Stimulated activated CD8-positive, alpha-beta memory T cell treated with anti-CD3 and anti-CD28 coated beads, Interleukin-7, amount 100 ng/mL, for 4 hours (primary cell): ENCODE measurements around the gene ATP5ME.
"Not testable (repeated sequence)": the region's sequence is repeated elsewhere in the genome, so short reads cannot be mapped to it uniquely, and the experiment has no call there.

Experiments used
- DNase-seq, 2 donors: peaks; one replicate each; pipeline ENCODE4 v3.0.0-alpha.2; 2020; ENCODE audit warnings: low read depth in 2 of 2

The ATP5ME gene

DNA sequence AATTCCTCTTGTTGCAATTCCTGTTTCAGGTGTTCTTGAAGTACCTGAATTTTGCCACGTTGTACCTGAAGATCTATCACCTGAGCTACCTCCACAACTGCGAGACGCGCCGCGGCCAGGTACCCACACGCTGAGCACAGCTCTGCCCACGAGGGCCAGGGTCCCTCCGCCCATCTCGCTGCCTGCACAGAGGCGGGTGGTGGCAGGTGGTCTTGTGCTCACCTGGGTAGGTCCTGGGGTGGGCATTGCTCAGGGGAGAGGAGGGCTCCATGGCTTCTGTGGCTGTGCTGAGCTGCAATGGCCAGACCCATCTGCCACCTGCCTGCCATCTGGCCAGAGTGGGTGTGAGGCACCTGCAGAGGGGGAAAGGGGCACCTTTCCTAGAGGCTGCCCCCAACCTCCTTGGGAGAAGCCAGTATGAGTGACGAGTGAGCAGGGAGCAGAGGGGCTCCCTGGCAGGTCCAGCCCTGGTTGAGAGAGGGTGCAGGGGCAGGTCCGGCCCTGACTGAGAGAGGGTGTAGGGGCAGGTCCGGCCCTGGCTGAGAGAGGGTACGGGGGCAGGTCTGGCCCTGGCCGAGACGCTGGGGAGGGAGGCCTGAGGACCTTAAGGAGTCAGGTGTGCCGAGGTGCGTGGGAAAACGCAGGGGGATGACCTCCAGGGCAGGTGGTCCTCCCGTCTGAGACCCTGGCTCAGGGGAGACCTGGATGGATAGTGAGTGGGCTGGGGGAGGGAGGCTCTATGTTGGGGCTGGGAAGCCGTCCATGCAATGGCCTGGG lies 38.0 kb downstream of the ATP5ME start:
- DNase-seq = no peak

DNA sequence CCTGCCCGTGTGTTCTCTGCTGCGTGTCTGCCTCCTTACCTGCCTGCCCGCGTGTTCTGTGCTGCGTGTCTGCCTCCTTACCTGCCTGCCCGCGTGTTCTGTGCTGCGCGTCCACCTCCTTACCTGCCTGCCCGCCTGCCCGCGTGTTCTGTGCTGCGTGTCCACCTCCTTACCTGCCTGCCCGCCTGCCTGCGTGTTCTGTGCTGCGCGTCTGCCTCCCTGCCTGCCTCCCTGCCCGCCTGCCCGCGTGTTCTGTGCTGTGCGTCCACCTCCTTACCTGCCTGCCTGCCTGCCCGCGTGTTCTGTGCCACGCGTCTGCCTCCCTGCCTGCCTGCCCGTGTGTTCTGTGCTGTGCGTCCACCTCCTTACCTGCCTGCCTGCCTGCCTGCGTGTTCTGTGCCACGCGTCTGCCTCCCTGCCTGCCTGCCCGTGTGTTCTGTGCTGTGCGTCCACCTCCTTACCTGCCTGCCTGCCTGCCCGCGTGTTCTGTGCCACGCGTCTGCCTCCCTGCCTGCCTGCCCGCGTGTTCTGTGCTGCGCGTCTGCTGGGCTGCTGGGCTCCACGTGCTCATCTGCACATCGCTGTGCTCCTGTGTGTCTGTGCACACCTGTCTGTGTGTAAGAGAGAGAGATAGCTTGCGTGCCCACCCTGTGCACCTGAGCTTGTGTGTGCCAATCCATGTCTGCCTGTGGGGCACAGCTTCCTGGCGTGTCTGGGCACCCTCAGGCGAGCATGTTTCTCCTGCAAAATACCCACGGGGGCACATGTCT lies 38.8 kb downstream of the ATP5ME start:
- DNase-seq = not testable (repeated sequence)

DNA sequence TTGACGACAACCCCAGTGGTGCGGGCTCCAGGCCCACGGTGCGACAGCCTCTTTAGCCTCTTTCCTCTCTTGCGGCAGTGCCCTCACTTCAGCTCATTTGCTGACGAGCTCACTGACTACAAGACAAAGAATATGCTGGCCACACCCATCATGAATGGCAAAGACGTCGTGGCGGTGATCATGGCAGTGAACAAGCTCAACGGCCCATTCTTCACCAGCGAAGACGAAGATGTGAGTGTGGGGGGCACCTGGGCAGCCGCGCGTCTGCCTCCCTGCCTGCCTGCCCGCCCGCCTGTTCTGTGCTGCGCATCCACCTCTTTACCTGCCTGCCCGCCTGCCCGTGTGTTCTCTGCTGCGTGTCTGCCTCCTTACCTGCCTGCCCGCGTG lies 39.5 kb downstream of the ATP5ME start:
- no peak for DNase-seq

- DNase-seq = no peak
Measured at GRCh38 chr4:633976-634598, 40.0 kb downstream of the ATP5ME start.

DNA sequence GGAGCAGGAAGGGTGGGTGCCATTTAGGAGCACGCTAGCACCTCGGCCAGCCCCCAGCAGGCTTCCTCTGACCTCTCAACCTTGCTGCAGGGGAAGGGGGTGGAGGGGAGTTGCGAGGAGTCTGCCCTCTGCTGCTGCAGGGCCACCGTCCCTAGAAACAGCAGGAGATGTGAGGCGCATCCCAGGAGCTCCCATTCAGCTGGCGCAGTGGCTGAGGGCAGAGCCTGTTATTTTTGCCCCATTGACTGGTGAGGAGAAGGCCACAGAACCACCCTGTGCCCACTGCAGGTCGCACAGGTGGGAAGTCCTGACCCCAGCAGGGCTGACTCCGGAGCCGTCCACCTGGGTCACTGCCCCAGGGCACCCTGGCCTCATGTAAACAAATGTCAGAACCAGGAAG lies 40.7 kb downstream of the ATP5ME start:
- no peak for DNase-seq

- DNase-seq = no peak
Measured at GRCh38 chr4:632926-633325, 41.1 kb downstream of the ATP5ME start.

- DNase-seq = no peak
Measured at GRCh38 chr4:632196-632790, 41.8 kb downstream of the ATP5ME start.

GRCh38 chr4:630656-631055 lies 43.4 kb downstream of the ATP5ME start:
- DNase-seq = no peak

- no peak for DNase-seq
Measured at GRCh38 chr4:629915-630641, 44.0 kb downstream of the ATP5ME start.

DNA sequence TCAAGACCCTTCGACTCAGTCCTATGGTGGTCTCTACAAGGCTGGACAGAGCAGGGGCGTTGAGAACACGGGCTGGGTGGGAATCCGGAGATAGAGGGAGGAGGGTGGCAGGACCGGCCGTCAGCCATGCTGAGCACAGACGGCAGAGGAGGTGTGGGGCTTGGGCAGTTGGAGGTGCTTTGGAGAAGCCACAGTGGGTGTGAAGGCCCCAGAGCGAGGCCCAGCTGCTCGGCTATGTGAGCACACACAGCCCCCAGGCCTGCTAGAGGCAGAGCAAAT lies 44.5 kb downstream of the ATP5ME start:
- DNase-seq = no peak

DNA sequence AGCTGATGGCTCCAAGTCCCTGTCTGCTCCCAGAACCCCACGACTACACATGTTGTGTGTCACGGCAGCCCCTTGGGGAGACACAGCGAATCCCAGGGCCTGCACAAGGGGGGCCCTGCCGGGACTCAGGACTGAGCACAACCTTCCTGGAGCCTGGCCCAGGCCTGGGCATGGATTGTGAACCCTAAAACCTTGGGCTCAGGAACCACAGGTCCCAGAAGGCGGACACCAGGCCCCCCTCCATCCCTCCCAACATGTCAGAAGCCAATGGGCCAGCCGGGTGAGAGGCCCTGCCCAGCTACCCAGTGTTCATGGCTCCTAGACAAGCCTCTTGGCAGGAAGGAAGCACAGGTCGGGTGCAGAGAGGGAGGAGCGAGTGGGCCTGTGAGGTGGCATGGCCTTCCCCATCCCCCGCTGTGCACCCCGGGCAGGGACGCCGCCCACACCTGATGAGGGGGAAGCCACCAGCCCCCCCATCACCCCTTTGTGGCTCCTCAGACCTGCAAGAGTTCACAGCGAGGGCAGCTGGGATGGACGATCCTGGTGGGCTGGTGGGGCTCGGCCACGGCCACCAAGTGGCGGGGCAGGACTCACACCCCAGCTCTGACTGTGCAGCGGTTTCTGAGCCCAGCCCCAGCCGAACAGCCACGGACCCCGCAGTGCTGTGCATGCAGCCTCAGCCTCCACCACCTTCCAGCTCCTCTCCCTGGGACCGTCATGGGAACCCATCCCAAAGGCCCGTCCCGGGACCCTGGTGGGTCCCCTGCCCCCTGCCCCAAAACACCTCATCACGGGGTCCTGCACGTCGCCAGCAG lies 45.0 kb downstream of the ATP5ME start:
- no peak for DNase-seq

- no peak for DNase-seq
Measured at GRCh38 chr4:628311-628741, 45.8 kb downstream of the ATP5ME start.

- no peak for DNase-seq
Measured at GRCh38 chr4:627347-628125, 46.5 kb downstream of the ATP5ME start.

- no peak for DNase-seq
Measured at GRCh38 chr4:626201-627091, 47.6 kb downstream of the ATP5ME start.

DNA sequence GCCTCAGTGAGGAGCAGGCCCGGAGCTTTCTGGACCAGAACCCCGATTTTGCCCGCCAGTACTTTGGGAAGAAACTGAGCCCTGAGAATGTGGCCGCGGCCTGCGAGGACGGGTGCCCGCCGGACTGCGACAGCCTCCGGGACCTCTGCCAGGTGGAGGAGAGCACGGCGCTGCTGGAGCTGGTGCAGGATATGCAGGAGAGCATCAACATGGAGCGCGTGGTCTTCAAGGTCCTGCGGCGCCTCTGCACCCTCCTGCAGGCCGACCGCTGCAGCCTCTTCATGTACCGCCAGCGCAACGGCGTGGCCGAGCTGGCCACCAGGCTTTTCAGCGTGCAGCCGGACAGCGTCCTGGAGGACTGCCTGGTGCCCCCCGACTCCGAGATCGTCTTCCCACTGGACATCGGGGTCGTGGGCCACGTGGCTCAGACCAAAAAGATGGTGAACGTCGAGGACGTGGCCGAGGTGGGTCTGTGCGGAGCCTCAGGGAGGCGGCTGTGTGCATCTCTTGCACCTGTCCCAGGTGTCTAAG lies 48.4 kb downstream of the ATP5ME start:
- no peak for DNase-seq

DNA sequence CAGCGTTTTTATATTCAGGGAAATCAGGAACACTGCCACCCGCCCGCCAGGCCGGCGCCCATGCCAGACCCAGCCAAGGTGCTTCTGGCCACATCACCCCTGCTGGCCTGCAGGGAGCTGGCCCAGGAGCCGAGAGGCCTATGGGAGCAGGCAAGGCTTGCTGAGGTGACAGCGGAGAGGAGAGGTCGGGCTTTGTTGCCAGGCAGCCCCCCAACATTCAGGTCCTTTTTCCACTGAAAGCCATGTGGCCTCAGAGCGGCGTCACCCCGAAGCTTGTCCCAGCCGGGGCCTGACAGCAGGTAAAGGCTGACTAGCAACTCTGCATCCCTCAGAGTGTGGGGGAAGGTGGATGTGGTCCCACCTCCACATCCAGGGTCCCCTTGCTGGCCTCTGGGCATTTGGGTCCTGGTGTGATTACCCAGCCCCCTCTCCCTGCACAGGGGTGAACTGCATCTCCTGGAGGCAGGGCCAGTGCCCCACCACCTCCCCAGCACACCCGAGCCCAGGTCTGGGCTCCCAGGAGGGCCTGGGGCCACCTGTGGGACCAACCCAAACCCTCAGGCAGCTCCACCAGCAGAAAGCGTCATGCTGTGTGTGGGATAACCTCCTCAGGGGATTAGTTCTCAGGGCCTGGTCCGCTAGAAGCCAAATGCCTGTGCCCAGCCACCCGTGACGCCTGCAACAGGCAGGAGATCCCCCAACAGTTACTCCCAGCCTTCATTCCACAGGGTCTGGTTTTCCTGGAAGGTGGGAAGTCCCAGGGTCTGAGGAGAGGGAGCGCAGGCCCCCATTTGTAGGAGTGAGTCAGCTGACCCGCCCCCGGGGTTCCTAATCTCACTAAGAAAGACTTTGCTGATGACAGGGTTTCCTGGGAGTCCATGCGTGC lies 49.1 kb downstream of the ATP5ME start, which contains the start of gene PDE6B:
TSS of gene PDE6B (plus strand) at position 869 of the 886 bp plus-strand sequence. CDS start 54 bp downstream, outside the sequence.
- no peak for DNase-seq

DNA sequence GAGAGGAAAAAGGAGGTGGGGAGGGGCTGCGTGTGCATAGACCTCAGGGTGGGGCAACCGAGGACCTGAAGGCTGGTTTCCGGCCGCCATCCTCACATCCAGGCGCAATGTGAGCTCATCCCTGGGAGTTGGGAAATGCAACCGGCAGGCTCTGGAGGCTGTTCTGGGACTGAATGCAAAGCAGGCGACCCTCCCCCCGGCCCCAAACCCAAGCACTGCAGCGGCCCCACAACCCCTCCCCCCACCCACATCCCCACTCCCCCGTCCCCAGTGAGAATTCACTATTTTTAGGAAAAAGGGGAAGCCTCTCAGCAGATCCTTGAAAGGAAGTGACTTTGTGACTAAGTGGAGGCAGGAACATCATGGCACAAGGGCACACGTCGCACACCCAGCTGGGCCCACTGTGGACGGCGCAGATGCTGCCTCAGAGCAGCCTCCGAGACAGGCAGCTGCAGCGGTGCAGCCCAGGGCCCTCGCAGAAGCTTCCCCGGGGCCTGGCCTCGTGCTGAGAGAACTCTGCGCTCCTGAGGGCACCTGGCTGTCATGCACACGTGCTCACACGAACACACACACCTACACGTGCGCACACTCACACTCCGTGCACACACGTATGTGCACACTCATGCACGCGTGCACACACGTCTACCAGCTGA lies 50.0 kb downstream of the ATP5ME start:
- no peak for DNase-seq
